OCI-LY1 (cell line): ENCODE data around the gene KDM7A.
"Not testable (repeated sequence)": the region's sequence is repeated elsewhere in the genome, so short reads cannot be mapped to it uniquely, and the experiment has no call there.

Experiments used
- H2AFZ ChIP-seq: fragments of 200-600 bp; sonication (generic), shearing (Covaris generic); 2 replicates; pipeline ENCODE4 v1.6.0; 2014; ENCODE audit warnings: antibody characterized with exemption, mild to moderate bottlenecking, low read length
- H3F3A ChIP-seq: fragments of 200-600 bp; sonication (generic), shearing (Covaris generic); 2 replicates; pipeline ENCODE4 v1.6.0; 2014; ENCODE audit warnings: mild to moderate bottlenecking, antibody characterized with exemption, low read length, moderate library complexity; ENCODE audit not compliant: insufficient read depth
- H3K27ac ChIP-seq: fragments of 200-600 bp; sonication (generic); 2 replicates; pipeline ENCODE4 v1.5.1; 2014; ENCODE audit warnings: low read length, mixed run types, mild to moderate bottlenecking, low read depth; ENCODE audit not compliant: poor library complexity, severe bottlenecking
- H3K27me3 ChIP-seq: fragments of 200-600 bp; sonication (generic); 2 replicates; pipeline ENCODE4 v1.6.0; 2014; ENCODE audit warnings: antibody characterized with exemption, mild to moderate bottlenecking, low read length, moderate library complexity; ENCODE audit not compliant: insufficient read depth
- H3K36me3 ChIP-seq: fragments of 200-600 bp; sonication (generic); 2 replicates; pipeline ENCODE4 v1.6.1; 2014; ENCODE audit warnings: mild to moderate bottlenecking, antibody characterized with exemption, low read length, moderate library complexity, mixed read lengths; ENCODE audit not compliant: insufficient read depth
- H3K4me1 ChIP-seq: fragments of 200-600 bp; sonication (generic); 2 replicates; pipeline ENCODE4 v1.5.1; 2014; ENCODE audit warnings: mild to moderate bottlenecking, low read length, moderate library complexity; ENCODE audit not compliant: insufficient read depth, severe bottlenecking
- H3K4me2 ChIP-seq: fragments of 200-600 bp; sonication (generic), shearing (Covaris generic); 2 replicates; pipeline ENCODE4 v1.6.1; 2014; ENCODE audit warnings: low read length
- H3K4me3 ChIP-seq: fragments of 200-600 bp; sonication (generic); 2 replicates; pipeline ENCODE4 v1.5.1; 2014; ENCODE audit warnings: low read length, low read depth, mild to moderate bottlenecking, mixed read lengths; ENCODE audit not compliant: poor library complexity, severe bottlenecking
- H3K79me2 ChIP-seq: fragments of 200-600 bp; shearing (Covaris generic); 2 replicates; pipeline ENCODE4 v1.6.1; 2016; ENCODE audit warnings: mixed run types, low read length, mixed read lengths; ENCODE audit not compliant: insufficient read depth
- H3K9ac ChIP-seq: fragments of 200-600 bp; sonication (generic), shearing (Covaris generic); 2 replicates; pipeline ENCODE4 v1.6.1; 2014; ENCODE audit warnings: mild to moderate bottlenecking, low read length, mixed read lengths
- H3K9me2 ChIP-seq: fragments of 200-600 bp; sonication (generic), shearing (Covaris generic); 2 replicates; pipeline ENCODE4 v1.6.1; 2014; ENCODE audit warnings: low read depth, mild to moderate bottlenecking, low read length, mixed read lengths
- H3K9me3 ChIP-seq: fragments of 200-600 bp; shearing (Covaris generic); 2 replicates; pipeline ENCODE4 v1.6.1; 2014; ENCODE audit warnings: low read length, mixed read lengths
- H4K20me1 ChIP-seq: fragments of 200-600 bp; sonication (generic), shearing (Covaris generic); 2 replicates; pipeline ENCODE4 v1.6.0; 2016; ENCODE audit warnings: mild to moderate bottlenecking, low read length; ENCODE audit not compliant: insufficient read depth
- EZH2 ChIP-seq: fragments of 200-600 bp; sonication (generic), shearing (Covaris generic); IDR thresholded peaks from 2 replicates; pipeline ENCODE4 v1.8.0; 2017; ENCODE audit warnings: borderline replicate concordance, mixed run types, mild to moderate bottlenecking, antibody characterized with exemption, low read length, moderate library complexity, mixed read lengths
- TF ChIP-seq, protein P1 (sequence below): fragments of 200-600 bp; sonication (generic), shearing (Covaris generic); IDR thresholded peaks from 2 replicates; pipeline ENCODE4 v1.5.1; 2017; ENCODE audit warnings: mild to moderate bottlenecking, antibody characterized with exemption, low read length, moderate library complexity, mixed read lengths

Gene KDM7A

DNA sequence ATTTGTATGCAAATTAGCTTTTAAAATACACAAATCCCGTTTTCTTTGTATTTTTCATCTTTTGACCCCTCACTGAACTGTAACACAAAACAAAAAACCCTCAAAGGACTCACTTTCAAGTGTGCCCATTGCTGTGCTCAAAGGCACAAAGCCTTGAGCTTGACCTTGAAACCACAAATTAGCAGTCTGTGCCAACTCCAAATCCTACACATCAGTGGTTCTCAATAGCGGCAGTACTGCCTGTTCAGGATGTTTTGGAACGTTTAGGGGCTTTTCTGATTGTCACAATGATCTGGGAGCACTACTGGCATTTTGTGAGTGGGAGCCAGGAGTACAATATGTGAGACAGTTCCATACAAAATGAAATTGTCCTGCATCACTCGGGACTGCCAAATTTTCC, 55.5 kb downstream of the KDM7A start:
- Histone ChIP-seq H3K4me3 (no peak overlapping the region), H3K4me1 (no peaks in the 10 kb centered on the region)
- TF ChIP-seq, protein P1, sequence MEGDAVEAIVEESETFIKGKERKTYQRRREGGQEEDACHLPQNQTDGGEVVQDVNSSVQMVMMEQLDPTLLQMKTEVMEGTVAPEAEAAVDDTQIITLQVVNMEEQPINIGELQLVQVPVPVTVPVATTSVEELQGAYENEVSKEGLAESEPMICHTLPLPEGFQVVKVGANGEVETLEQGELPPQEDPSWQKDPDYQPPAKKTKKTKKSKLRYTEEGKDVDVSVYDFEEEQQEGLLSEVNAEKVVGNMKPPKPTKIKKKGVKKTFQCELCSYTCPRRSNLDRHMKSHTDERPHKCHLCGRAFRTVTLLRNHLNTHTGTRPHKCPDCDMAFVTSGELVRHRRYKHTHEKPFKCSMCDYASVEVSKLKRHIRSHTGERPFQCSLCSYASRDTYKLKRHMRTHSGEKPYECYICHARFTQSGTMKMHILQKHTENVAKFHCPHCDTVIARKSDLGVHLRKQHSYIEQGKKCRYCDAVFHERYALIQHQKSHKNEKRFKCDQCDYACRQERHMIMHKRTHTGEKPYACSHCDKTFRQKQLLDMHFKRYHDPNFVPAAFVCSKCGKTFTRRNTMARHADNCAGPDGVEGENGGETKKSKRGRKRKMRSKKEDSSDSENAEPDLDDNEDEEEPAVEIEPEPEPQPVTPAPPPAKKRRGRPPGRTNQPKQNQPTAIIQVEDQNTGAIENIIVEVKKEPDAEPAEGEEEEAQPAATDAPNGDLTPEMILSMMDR: no peak
- TF ChIP-seq EZH2: no peak

DNA sequence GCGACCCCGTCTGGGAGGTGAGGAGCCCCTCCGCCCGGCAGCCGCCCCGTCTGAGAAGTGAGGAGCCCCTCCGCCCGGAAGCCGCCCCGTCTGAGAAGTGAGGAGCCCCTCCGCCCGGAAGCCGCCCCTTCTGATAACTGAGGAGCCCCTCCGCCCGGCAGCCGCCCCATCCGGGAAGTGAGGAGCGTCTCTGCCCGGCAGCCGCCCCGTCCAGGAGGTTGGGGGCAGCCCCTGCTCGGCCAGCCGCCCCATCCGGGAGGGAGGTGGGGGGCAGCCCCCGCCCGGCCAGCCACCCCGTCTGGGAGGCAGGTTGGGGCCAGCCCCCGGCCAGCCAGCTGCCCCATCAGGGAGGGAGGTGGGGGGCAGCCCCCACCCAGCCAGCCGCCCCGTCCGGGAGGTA, 62.0 kb downstream of the KDM7A start:
- H3F3A ChIP-seq, H3K9ac ChIP-seq, H4K20me1 ChIP-seq, H3K79me2 ChIP-seq, H3K4me1 ChIP-seq, H3K4me2 ChIP-seq, H3K36me3 ChIP-seq, H3K9me3 ChIP-seq, H3K4me3 ChIP-seq, H3K9me2 ChIP-seq, H3K27me3 ChIP-seq, H2AFZ ChIP-seq, H3K27ac ChIP-seq: not testable (repeated sequence)

More for the DNA sequence above, 55.5 kb downstream of the KDM7A start:
- Histone ChIP-seq H3K27ac (no peak overlapping the region), H3K9ac (no peak overlapping the region), H2AFZ (no peak overlapping the region), H3K4me2 (no peak overlapping the region), H3K27me3 (no peaks in the 10 kb centered on the region), H3F3A (no peaks in the 10 kb centered on the region), H3K9me2 (no peaks in the 10 kb centered on the region), H3K9me3 (no peaks in the 10 kb centered on the region), H3K79me2 (no peaks in the 10 kb centered on the region), H4K20me1 (no peaks in the 10 kb centered on the region), H3K36me3 (no peaks in the 10 kb centered on the region; the same call in 1 of the 2 replicates)

DNA sequence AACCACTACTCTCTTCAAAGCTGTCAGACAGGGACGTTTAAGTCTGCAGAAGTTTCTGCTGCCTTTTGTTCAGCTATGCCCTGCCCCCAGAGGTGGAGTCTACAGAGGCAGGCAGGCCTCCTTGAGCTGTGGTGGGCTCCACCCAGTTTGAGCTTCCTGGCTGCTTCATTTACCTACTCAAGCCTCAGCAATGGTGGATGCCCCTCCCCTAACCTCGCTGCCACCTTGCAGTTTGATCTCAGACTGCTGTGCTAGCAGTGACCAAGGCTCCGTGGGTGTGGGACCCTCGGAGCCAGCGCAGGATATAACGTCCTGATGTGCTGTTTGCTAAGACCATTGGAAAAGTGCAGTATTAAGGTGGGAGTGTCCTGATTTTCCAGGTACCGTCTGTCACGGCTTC, 68.0 kb downstream of the KDM7A start:
- not testable (repeated sequence) for H3K9me3 ChIP-seq

GRCh38 chr7:140096459-140096858, 80.3 kb downstream of the KDM7A start:
- no peaks in the 10 kb centered on the region for H3K9me3 ChIP-seq
- no peak overlapping the region for H3K27ac ChIP-seq
- no peaks in the 10 kb centered on the region for H3K9me2 ChIP-seq
- no peak overlapping the region for H3K4me2 ChIP-seq
- no peak overlapping the region for H3K9ac ChIP-seq
- H3K36me3 ChIP-seq: peaks cover 32% of the 10 kb centered on the region
- H3F3A ChIP-seq: no peaks in the 10 kb centered on the region
- H3K27me3 ChIP-seq: no peaks in the 10 kb centered on the region
- no peaks in the 10 kb centered on the region for H4K20me1 ChIP-seq
- H3K79me2 ChIP-seq: no peaks in the 10 kb centered on the region
- no peaks in the 10 kb centered on the region for H3K4me1 ChIP-seq
- no peak overlapping the region for H2AFZ ChIP-seq
- H3K4me3 ChIP-seq: no peak overlapping the region
- TF ChIP-seq, protein P1: no peak
- no peak for TF ChIP-seq EZH2

More for the DNA sequence above, 68.0 kb downstream of the KDM7A start:
- not testable (repeated sequence) for H3K27ac ChIP-seq, H3K9ac ChIP-seq, H3K79me2 ChIP-seq, H3K4me3 ChIP-seq, H3K4me1 ChIP-seq, H3K4me2 ChIP-seq, H4K20me1 ChIP-seq, H3K36me3 ChIP-seq, H2AFZ ChIP-seq, H3K9me2 ChIP-seq, H3K27me3 ChIP-seq, H3F3A ChIP-seq
